GM18870 (cell line): ENCODE measurements around the gene MLLT3.

ENCODE experiments used
- ATAC-seq: cut with Tn5 transposase; IDR thresholded peaks from one replicate; pipeline ENCODE4 v1.9.1; 2021; ENCODE audit warnings: moderate library complexity; ENCODE audit not compliant: unreplicated experiment

The MLLT3 gene

GRCh38 chr9:20436476-20437195 is 185.7 kb downstream of the MLLT3 start:
- ATAC-seq: no peak

DNA sequence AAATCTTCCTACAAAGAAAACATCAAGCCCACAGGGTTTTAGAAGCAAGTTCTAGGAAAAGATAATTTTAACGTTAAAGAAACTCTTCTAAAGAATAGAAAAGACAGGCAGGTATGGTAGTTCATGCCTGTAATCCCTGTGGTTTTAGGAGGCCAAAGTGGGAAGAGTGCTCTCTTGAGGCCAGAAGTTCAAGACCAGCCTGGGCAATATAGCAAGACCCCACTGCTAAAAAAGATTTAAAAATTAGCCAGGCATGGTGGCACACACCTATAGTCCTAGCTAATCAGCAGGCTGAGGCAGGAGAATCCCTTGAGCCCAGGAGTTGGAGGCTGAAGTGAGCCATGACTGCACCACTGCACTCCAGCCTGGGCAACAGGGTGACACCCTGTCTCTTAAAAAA is 193.3 kb downstream of the MLLT3 start:
- ATAC-seq: no peak

DNA sequence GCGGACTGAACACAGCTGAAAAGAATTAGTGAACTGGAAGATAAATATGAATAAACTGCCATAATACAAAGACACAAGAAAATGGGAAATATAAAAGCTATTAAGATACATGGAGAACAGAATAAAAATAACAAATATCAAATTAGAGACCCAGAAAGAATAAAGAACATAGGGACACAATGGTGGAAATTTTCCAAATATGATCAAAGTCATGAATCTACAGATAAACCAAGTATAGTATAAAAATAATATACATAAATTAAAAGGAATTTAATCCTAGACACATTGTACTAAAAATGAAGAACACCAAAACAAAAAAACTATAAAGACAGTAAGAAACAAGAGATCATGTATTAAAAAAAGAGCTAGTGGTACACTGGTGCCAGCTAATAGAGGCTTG is 194.9 kb downstream of the MLLT3 start:
- no peak for ATAC-seq

DNA sequence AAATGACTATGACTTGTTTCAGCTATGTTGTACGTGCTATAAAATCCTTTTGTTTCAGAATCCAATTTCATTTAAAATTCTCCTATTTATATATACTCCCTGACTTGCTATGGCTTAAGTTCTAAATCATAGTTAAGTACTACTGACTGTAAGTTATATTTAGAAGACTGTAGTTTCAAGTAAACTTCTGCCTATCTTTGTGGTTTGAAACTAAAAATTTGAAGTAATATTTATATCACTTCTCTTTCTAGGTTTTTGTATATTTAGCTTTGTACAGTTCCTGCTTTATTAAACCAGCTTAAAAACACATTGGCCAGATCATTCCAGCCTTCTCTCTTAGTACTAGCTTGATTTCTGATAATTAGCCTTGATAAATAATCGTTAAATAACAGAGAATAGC is 196.3 kb downstream of the MLLT3 start:
- peak; percentile 75 for ATAC-seq

- ATAC-seq: no peak
These were observed 202.8 kb downstream of the MLLT3 start for GRCh38 chr9:20419533-20419932.

GRCh38 chr9:20418485-20418884 is 203.8 kb downstream of the MLLT3 start:
- ATAC-seq: no peak

DNA sequence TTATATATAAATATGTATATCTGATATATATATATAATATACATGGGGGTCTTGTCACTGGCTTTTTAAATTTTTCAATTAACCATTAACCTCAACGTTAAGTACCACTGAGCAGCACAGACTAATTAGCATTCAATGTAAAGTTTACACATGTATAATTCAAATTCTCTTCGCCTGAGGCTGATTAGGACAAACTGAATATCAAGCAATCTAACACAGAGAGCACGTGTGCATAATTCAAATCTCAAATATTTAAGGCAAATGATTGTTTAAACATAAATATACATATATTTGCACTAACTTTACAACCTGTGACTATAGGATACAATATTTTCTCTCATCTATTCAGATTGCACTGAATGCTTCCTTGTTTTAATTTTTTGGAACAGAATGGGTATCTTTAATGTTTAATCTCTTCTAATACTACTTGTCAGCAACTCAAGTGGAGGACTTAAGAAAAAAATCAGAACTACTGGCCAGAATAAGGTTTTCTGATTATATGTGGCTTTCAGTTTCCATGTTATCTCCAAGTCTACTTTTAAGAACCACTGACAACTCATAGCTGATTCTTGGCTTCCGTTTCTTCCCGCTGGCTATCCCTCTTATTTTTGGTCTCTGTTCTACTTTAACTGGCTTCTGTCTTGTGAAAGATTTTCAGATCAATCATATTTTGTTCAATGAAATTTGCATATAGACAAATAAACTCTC is 204.8 kb downstream of the MLLT3 start:
- no peak for ATAC-seq

DNA sequence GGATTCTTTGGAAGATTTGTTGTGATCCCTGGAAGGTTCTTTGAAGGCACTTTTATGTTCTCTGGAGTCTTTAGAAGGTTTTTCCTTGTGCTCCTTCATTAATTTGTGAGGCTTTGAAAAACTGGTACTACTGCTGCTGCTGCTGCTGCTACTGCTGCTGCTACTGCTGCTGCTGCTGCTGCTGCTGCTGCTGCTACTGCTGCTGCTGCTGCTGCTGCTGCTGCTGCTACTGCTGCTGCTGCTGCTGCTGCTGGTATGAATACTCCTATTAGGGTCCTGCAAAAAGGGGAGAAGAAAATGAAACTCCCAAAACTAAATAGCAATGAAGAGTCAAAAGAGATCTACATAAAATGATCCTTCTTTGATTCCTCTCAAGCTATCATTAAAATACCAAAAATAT is 208.1 kb downstream of the MLLT3 start:
- ATAC-seq: no peak

- no peak for ATAC-seq
These were observed 212.8 kb downstream of the MLLT3 start for GRCh38 chr9:20409321-20410092.

GRCh38 chr9:20408513-20408912 is 213.8 kb downstream of the MLLT3 start:
- no peak for ATAC-seq

- ATAC-seq: no peak
These were observed 215.3 kb downstream of the MLLT3 start for GRCh38 chr9:20407013-20407412.

DNA sequence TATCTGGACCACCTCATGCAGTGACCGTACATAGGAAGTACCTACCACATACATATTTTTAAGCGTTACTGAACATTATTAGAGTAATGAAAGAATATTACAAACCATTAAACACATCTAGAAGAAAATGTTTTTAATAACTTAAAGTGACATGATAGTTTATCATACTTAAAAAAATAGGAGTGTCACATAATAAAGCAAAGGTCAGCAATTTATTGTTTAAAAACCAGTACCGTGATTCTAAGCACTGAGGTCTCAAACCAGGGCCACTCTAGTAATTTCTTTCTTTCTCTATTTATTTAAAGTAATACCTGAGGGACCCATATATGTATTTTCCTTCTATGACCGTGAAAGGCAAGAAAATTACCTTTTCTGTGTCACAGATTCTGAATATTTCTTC is 216.0 kb downstream of the MLLT3 start:
- ATAC-seq: no peak

- no peak for ATAC-seq
These were observed 216.7 kb downstream of the MLLT3 start for GRCh38 chr9:20405616-20406015.

GRCh38 chr9:20405078-20405477 is 217.2 kb downstream of the MLLT3 start:
- no peak for ATAC-seq

DNA sequence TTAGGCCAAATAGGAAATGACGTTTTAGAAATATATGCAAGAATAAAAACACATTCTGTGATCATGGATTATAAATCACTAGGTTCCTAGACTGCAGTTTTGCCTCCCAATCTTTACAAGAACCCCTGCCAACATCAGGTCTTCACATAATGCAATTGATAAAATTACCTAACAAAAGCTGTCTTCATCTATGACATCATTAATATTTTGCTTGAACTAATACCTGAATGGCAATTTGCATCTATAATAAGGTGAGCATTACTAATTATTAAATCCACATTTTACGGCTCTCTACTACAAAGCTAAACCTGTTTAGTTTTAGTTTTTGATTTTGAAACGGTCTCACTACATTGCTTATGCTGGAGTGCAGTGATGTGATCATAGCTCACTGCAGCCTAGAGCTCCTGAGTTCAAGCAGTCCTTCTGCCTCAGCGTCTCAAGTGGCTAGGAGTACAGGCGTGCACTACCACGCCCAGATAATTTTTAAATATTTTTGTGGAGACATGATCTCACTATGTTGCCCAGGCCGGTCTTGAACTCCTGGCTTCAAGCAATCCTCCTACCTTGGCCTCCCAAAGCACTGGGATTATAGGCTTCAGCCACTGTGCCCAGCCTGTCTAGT is 218.0 kb downstream of the MLLT3 start:
- ATAC-seq: no peak

DNA sequence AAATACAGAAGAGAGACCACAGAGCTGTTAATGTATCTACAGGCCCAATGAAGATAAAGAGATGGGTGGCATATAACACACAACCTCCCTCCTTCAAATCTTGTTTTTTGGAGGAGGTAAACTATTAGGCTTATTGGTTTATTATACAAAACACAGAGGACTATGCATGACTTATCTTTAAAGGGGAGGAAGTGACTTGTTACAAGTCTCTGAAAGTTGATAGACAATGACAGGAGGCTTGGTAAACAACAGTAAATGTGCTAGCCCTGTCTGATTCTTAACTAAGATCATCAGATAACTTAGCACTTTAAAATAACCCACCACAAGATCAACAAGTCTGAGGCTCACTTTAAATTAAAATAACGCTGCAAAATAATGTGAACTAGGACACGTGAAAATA is 219.0 kb downstream of the MLLT3 start:
- no peak for ATAC-seq

GRCh38 chr9:20402273-20402875 is 219.9 kb downstream of the MLLT3 start:
- ATAC-seq: no peak

- ATAC-seq: no peak
These were observed 223.6 kb downstream of the MLLT3 start for GRCh38 chr9:20398536-20399338.

DNA sequence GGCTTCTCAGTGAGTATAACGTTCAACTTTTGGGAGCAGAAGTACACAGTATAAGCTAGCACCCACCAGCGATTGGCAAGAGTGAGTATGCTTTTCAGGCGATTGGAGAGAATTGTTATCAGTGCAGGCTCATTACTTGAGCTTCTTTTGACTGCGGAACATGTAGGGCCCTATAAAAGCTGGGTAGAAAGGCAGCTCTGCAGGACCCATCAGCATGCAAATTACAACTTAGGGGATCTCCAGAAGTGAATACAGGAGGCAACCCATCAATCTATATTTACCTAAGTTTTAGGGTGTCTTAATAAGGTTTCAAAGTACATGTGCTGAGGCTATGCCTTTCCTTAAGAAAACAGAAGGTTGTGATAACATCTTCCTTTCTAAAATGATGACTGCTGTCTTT is 225.0 kb downstream of the MLLT3 start:
- no peak for ATAC-seq

DNA sequence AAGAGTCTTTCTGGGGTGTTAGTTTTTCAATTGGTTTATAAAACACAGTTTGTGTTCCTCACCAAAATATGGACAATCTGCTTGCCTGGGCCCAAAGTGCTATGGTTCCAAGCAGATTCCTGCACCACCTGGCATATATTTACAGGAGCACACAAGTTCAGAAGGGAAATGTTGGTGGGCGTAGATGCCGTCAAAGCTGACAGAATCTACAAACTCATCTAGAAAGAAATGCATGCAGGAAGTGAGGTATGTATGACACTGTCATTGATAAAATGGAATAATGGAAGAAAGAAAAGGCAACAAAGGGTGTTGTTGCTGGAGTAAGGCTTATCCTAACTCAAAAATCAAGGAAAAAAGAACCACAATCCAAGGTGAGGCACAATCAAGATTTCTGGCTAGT is 225.8 kb downstream of the MLLT3 start:
- ATAC-seq: no peak
